Gastroesophageal sphincter (tissue), 4 donors: ENCODE results near the gene PTPN6. TPM values are rescaled to one million over a fixed set of nuclear protein-coding genes. Genes with fewer than 3 reads are reported as not detected.

ENCODE experiments used
- ATAC-seq: fragments of 150-250 bp; one replicate; pipeline ENCODE4 v1.9.1; 2016; ENCODE audit warnings: mild to moderate bottlenecking, moderate library complexity
- H3K27ac ChIP-seq, 4 donors: fragments of 200-600 bp; sonication (generic) in 3 of 4; 1 replicate in 3 of 4; 2 replicates in 1 of 4; pipeline ENCODE4 v1.5.1; 2016 to 2019
- H3K27me3 ChIP-seq: fragments of 200-600 bp; sonication (generic); one replicate; pipeline ENCODE4 v1.5.1; 2019
- H3K36me3 ChIP-seq, 2 donors: fragments of 200-600 bp; sonication (generic); one replicate each; pipeline ENCODE4 v1.5.1; 2019; ENCODE audit warnings: control low read depth in 1 of 2
- H3K4me1 ChIP-seq, 3 donors: fragments of 200-600 bp; sonication (generic); 1 replicate in 2 of 3; 2 replicates in 1 of 3; pipeline ENCODE4 v1.5.1; 2016 to 2019; ENCODE audit warnings: control low read depth in 2 of 3
- H3K4me3 ChIP-seq, 2 donors: fragments of 200-600 bp; sonication (generic); one replicate each; pipeline ENCODE4 v1.5.1; 2019; ENCODE audit warnings: mild to moderate bottlenecking in 1 of 2, moderate library complexity in 1 of 2
- H3K9me3 ChIP-seq, 3 donors: fragments of 200-600 bp; sonication (generic); one replicate each; pipeline ENCODE4 v1.5.1; 2017 to 2019; ENCODE audit warnings: control low read depth in 2 of 3
- CTCF ChIP-seq, 4 experiments: fragments of 200-600 bp in 2 of 4; fragments of 450-650 bp in 2 of 4; sonication (generic) in 1 of 4; IDR thresholded peaks; one replicate each; pipeline ENCODE4 v1.5.1; 2017 to 2019; ENCODE audit warnings: antibody characterized with exemption in 4 of 4, mild to moderate bottlenecking in 2 of 4, moderate library complexity in 2 of 4
- EP300 ChIP-seq: sonication (generic); formaldehyde crosslinking; IDR thresholded peaks from one replicate; pipeline ENCODE4 v1.6.1; 2017; ENCODE audit warnings: antibody characterized with exemption, mild to moderate bottlenecking
- POLR2A ChIP-seq, 2 donors: fragments of 450-650 bp; IDR thresholded peaks; one replicate each; pipeline ENCODE4 v1.6.1; 2017; ENCODE audit warnings: antibody characterized with exemption in 2 of 2, mild to moderate bottlenecking in 2 of 2, moderate library complexity in 1 of 2
- POLR2AphosphoS5 ChIP-seq: sonication (generic); formaldehyde crosslinking; IDR thresholded peaks from one replicate; pipeline ENCODE4 v1.6.1; 2017; ENCODE audit warnings: antibody characterized with exemption
- WGBS, 2 donors: methylation state at CpG; one replicate each; pipeline ENCODE4 v1.1.5; 2018; ENCODE audit warnings: low coverage in 1 of 2; 5-methylcytosine and 5-hydroxymethylcytosine counted together
- total RNA-seq, 4 donors: library from RNA; depleted of rRNA; stranded (reverse); fragments of >200 nt; gene quantifications; one replicate each; pipeline ENCODE4 v1.1.0, GENCODE V29; 2016

The PTPN6 gene
- total RNA-seq, 4 donors from 2014 or later = 2.6 to 15.9 (median 7.5) TPM

- Histone ChIP-seq H3K36me3 (peaks cover 0 to 45% of the 10 kb centered on the region in 2 donors), H3K9me3 (no peaks in the 10 kb centered on the region), H3K27ac (peak overlapping the region in 1 of 4 donors; percentile 2), H3K4me1 (peaks cover 4 to 64% (median 29%) of the 10 kb centered on the region in 3 donors), H3K4me3 (no peak overlapping the region), H3K27me3 (no peaks in the 10 kb centered on the region)
- 80 to 83% methylated on average over 1 to 2 of the region's 9 CpGs for WGBS, 2 donors
- no peak for ATAC-seq
- TF ChIP-seq EP300 (no peak), POLR2A (IDR thresholded peaks at IDR 0.05) (no peak), CTCF (IDR thresholded peaks at IDR 0.05) (no peak)
Measured at GRCh38 chr12:6968426-6968825, 17.3 kb downstream of the PTPN6 start.

GRCh38 chr12:6970096-6970527 is 19.0 kb downstream of the PTPN6 start:
- Histone ChIP-seq H3K4me3 (peak overlapping the region; percentile 85 to 94), H3K9me3 (no peaks in the 10 kb centered on the region), H3K27ac (peak overlapping the region; percentile 71 to 98 (median 92)), H3K36me3 (peaks cover 0 to 55% of the 10 kb centered on the region in 2 donors), H3K4me1 (peaks cover 4 to 49% (median 25%) of the 10 kb centered on the region in 3 donors), H3K27me3 (no peaks in the 10 kb centered on the region)
- ATAC-seq = no peak
- WGBS, 2 donors = 0% methylated on average over 3 to 7 of the region's 31 CpGs
- TF ChIP-seq EP300 (no peak), POLR2AphosphoS5 (no peak), POLR2A (IDR thresholded peaks at IDR 0.05) (no peak), CTCF (IDR thresholded peaks at IDR 0.05) (no peak)

GRCh38 chr12:6974180-6974579 is 23.0 kb downstream of the PTPN6 start:
- H3K4me3 ChIP-seq = no peak overlapping the region
- peaks cover 3 to 30% (median 17%) of the 10 kb centered on the region in 3 donors for H3K4me1 ChIP-seq
- no peaks in the 10 kb centered on the region for H3K9me3 ChIP-seq
- H3K27ac ChIP-seq = no peak overlapping the region
- no peaks in the 10 kb centered on the region for H3K27me3 ChIP-seq
- ATAC-seq = no peak
- WGBS, 2 donors = 93 to 100% methylated on average over 1 to 4 of the region's 6 CpGs
- peaks cover 0 to 56% of the 10 kb centered on the region in 2 donors for H3K36me3 ChIP-seq
- no peak for TF ChIP-seq CTCF (IDR thresholded peaks at IDR 0.05)
- no peak for TF ChIP-seq POLR2A (IDR thresholded peaks at IDR 0.05)
- TF ChIP-seq EP300 = no peak
- TF ChIP-seq POLR2AphosphoS5 = no peak

GRCh38 chr12:6975297-6976032 is 24.3 kb downstream of the PTPN6 start:
- 82 to 85% methylated on average over 2 of the region's 2 CpGs for WGBS, 2 donors
- Histone ChIP-seq H3K27ac (no peak overlapping the region), H3K9me3 (no peaks in the 10 kb centered on the region), H3K4me1 (peaks cover 0 to 20% (median 9%) of the 10 kb centered on the region in 3 donors), H3K27me3 (no peaks in the 10 kb centered on the region), H3K4me3 (no peak overlapping the region), H3K36me3 (peaks cover 0 to 68% of the 10 kb centered on the region in 2 donors)
- ATAC-seq = no peak
- no peak for TF ChIP-seq EP300
- TF ChIP-seq CTCF (IDR thresholded peaks at IDR 0.05) = no peak

GRCh38 chr12:6977653-6978052 is 26.5 kb downstream of the PTPN6 start:
- no peak for ATAC-seq
- peaks cover 0 to 90% of the 10 kb centered on the region in 2 donors for H3K36me3 ChIP-seq

More at GRCh38 chr12:6977653-6978052, 26.5 kb downstream of the PTPN6 start:
- no peak overlapping the region for H3K27ac ChIP-seq
- 68% methylated on average over 7 of the region's 10 CpGs; no CpG with 5 or more reads in 1 of the 2 donors for WGBS, 2 donors
- TF ChIP-seq POLR2A (IDR thresholded peaks at IDR 0.05) (no peak), POLR2AphosphoS5 (no peak), CTCF (IDR thresholded peaks at IDR 0.05) (no peak), EP300 (no peak)
- H3K9me3 ChIP-seq = no peaks in the 10 kb centered on the region
- H3K27me3 ChIP-seq = no peaks in the 10 kb centered on the region
- H3K4me1 ChIP-seq = peaks cover 0 to 4% (median 0%) of the 10 kb centered on the region in 3 donors
- H3K4me3 ChIP-seq = no peak overlapping the region
